T1000 (cell line): ENCODE data around the gene TOE1.
"Not testable (repeated sequence)": the region's sequence is repeated elsewhere in the genome, so short reads cannot be mapped to it uniquely, and the experiment has no call there.

Source experiments
- DNase-seq: peaks from one replicate; lab custom pipeline; 2025; ENCODE audit warnings: mixed read lengths; lab: John Stamatoyannopoulos, UW

The TOE1 gene

DNA sequence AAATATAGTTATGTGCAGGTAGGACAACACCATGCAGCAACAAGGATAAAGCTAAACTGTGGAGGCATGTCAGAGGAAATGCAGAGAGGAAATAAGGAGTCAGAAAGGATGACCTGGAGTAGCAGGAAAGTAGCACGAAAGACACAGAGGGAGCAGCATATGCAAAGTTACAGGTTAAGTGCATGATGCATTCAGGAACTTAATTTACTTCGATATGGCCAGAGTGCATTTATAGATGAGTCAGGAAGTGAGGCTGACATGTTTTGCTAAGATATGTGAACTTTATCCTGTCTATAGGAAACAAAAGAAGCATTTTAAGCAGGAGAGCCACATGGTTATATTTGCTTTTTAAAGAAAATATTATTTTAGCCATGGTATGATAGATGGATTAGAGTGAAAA, 15.7 kb downstream of the TOE1 start:
- DNase-seq, result no peak

GRCh38 chr1:45356186-45356585, 16.2 kb downstream of the TOE1 start:
- DNase-seq, result no peak

DNA sequence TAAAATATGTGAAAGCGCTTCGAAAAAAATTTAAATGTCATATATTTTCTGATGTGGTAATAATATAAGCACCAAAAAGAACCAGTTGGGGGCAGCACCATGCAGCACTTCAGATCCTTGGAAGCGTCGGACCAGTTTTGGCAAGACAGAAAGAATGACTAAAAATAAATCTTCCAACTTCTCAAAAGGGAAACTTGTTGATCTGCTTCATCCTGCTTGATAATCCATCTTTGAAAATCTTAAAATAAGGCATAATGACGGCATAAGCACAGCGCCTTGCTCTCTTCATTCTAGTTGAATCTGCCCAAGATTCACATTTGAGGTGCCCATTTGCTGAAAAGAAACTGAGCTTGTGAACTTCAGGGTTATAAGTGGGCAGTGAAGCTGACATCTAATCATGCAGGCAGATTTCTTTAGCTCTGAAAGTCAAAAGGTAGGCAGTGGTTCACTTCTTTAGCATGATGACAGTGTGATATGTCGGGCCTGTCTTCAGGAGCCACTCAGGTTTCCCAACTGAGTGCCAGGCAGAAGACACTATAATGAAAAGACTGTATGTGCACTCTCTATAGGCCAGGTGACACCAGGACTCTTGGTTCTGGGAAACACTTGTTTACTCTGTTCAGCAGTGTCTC, 20.0 kb downstream of the TOE1 start:
- no peak for DNase-seq

- not testable (repeated sequence) for DNase-seq
These were observed 21.0 kb downstream of the TOE1 start for GRCh38 chr1:45360981-45361380.

DNA sequence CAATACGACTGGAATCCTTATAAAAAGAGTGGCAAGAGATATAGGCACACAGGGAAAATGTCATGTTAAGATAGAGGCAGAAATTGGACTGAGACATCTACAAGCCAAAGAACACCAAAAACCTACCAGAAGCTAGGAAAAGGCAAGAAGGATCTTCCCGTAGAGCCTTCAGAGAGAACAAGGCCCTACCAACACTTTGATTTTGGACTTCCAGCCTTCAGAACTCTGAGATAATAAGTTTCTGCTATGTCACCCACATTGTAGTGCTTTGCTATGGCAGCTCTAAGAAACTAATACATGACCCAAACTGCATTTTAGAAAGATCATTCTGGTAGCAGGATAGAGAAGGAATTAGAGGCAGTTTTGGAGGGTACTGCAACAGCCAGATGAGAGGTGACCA, 24.3 kb downstream of the TOE1 start:
- no peak for DNase-seq

DNA sequence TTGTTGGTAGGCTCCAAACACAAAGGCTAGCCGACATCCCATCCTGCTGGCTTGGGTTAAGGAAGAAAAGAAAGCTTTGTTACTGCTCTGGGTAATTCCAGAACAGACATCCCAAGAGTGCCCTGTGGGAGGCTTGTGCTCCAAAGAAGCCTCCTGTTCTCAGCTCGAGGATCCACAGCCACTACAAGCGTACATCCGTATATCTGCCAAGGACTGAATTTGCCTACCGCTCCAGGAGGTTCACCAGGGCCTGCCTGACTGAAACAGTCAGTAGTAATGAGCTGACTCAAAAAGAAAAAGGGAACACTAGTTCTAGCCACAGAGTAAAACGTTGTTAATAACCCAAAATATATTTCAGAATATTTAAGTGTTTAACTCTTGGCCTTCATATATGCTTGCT, 25.1 kb downstream of the TOE1 start:
- no peak for DNase-seq

- DNase-seq, result no peak
These were observed 30.6 kb downstream of the TOE1 start for GRCh38 chr1:45370575-45370974.

GRCh38 chr1:45373573-45373972, 33.6 kb downstream of the TOE1 start:
- no peak for DNase-seq

- DNase-seq, result no peak
These were observed 35.4 kb downstream of the TOE1 start for GRCh38 chr1:45375104-45376090.

DNA sequence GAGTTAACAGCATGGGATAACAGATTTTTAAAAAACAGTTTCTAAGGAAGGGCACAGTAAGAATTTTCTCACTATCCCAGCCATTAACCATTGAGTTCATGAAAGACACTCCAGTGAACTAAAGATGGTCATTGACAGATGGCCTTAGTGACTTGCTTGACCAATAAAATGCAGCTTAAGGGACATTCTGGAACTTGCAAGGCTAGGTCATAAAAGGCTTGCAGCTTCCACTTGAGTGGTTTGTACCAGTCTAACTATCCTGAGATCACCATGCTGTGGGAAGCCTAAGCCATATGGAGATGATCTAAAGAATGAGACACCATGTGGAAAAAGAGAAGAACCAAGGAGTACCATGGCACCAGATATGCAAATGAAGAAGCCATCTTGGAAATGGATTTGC, 38.2 kb downstream of the TOE1 start:
- no peak for DNase-seq

DNA sequence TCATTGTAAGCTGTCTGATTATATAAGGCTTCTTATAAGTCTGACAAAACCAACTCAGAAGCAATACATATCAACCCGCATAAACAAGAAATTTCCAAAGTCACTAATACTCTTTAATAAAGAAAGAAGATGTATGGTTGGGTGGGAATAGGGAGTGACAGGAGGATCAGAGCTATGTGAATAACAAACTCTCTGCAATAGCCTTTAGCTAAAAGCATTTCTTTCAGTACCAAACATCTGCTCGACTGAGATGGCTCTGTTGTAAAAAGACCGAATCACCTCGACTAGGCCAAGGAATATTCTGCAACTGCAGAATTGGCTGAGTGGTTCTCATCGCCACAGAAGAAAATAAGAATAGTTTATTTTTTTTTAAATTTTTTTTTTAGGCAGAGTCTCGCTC, 39.6 kb downstream of the TOE1 start:
- DNase-seq, result no peak

DNA sequence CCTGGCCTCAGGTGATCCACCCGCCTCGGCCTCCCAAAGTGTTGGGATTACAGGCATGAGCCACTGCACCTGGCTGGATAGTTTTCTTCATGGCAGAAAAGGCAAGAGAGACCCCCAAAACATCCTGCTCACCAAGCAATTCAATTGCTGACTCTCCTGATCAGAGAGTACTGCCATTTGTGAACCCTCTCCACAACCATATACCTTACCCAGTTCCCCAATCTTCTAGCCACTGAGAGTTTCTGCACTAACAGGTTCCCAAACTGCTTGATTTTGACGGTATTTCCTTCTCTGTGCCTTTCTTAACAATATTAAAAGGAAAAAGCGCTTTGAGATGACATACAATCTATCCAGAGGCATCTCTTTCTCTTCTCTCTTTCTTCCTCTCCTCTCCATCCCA, 40.2 kb downstream of the TOE1 start:
- DNase-seq, result no peak

DNA sequence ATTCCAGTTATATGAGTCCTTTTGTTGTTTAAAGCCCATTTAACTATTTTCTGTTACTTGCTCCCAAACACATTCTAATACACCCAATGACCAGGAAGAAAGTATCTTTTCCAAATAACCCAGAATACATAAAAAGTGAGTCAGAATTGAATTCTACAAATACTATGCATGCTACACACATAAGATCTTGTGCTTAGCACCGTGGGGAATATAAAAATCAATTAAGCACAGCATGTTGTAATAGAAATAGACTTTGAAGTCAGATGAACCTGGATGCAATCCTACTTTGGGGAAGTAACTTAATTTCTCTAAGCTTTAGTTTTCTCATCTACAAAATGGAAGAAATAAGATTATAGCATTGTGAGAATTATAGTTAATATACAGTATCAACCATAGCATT, 40.8 kb downstream of the TOE1 start:
- no peak for DNase-seq

GRCh38 chr1:45381243-45381642, 41.3 kb downstream of the TOE1 start:
- DNase-seq, result no peak

DNA sequence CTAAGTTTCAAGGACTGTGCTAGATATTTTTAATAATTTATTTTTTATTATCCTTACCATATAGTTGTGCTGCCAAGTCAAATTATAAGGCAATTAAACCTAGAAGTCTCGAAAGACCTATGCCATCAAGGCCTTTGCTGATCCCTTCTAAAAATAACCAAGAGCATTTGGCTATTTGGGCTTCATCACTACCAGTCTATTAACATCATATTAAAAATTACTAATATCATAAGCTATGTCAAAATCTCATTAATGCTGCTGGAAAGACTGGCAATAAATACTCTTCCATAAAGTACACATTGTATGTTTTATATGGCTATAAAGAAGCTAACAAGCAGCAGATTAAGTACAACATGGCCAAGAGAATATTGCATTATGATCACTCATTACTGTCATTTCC, 43.2 kb downstream of the TOE1 start:
- no peak for DNase-seq

DNA sequence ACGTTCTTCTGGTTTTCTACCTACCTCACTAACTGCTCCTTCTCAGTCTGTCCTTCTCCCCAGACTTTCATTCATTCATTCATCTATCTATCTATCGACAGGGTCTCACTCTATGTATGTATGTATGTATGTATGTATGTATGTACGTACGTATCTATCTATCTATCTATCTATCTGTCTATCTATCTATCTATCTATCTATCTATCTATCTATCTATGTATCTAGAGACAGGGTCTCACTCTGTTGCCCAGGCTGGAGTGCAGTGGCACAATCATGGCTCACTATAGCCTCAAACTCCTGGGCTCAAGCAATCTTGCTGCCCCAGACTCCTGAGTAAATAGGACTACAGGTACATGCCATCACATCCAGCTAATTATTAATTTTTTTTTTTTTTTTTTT, 44.2 kb downstream of the TOE1 start:
- DNase-seq, result not testable (repeated sequence)

DNA sequence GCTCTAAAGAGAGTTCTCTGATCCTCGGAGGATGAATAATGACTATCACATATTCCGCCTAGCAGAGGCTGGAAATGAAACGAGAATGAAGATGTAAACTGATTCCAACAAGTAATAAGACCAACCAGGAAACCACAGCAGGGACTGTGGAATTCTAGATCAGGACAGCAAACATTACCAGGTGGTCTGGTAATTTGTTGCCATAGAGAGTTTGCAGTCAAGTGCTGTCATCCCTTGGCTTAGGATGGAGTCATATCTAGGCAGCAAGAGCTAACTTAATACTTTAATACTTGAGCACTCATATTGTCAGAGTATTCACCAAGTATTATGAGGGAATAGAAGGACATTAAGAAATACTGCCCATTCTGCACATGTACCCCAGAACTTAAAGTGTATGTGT, 45.3 kb downstream of the TOE1 start:
- DNase-seq, result no peak

DNA sequence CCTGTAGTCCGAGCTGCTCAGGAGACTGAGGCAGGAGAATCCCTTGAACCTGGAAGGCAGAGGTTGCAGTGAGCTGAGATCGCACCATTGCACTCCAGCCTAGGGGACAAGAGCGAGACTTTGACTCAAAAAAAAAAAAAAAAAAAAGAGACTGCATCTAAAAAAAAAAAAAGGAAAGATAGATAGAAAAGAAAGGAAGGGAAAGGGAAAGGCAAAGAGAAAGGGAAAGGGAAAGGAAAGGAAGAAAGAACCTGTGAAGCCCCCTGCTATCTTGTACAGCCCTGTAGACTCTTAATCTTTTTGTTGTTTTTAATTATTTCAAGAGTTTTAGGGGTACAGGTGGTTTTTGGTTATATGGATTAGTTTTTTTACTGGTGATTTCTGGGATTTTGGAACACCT, 46.2 kb downstream of the TOE1 start:
- no peak for DNase-seq
